ENCODE results near the gene TAF6. TPM values are rescaled to one million over a fixed set of nuclear protein-coding genes. Genes with fewer than 3 reads are reported as not detected.

TAF6 gene
- total and polyA plus RNA-seq, 9 of the 15 experiments (the other 6 are each of a cell fraction or from before 2014, with no cell fraction given), result 0.78 to 78.7 (median 21.3) TPM

GRCh38 chr7:100148559-100149328 lies 29.6 kb upstream of the TAF6 start, which contains the start of gene LAMTOR4 (continued):
- TF ChIP-seq HMGXB4 (CRISPR knock-in tag; IDR thresholded peaks at IDR 0.05) (no peak), CLOCK (CRISPR knock-in tag; IDR thresholded peaks at IDR 0.05; ENCODE audit: borderline replicate concordance) (peak; percentile 63; the same call in 1 of the 2 replicates), RNF2 (IDR thresholded peaks at IDR 0.05) (no peak), MTA2 (IDR thresholded peaks at IDR 0.05; ENCODE audit: low read depth) (no peak), PHF21A (IDR thresholded peaks at IDR 0.05; ENCODE audit: borderline replicate concordance, low read depth) (no peak), POLR2AphosphoS2 (IDR thresholded peaks at IDR 0.05; ENCODE audit: low read length) (0 out of 2 replicates have a peak, but pooled peaks have one; percentile 37), THAP7 (CRISPR knock-in tag; IDR thresholded peaks at IDR 0.05) (no peak), NUFIP1 (IDR thresholded peaks at IDR 0.05; ENCODE audit: partially characterized antibody) (no peak), CEBPG (CRISPR knock-in tag; IDR thresholded peaks at IDR 0.05) (peak; percentile 83), CEBPG (tag; conservative IDR thresholded peaks at IDR 0.05 in 1 of 2, IDR thresholded peaks at IDR 0.05 in 1 of 2) (peak in 1 of 2 experiments; percentile 76; a peak in 1 of 4 replicates), ZNF354B (CRISPR knock-in tag; IDR thresholded peaks at IDR 0.05) (no peak), ZEB2 (IDR thresholded peaks at IDR 0.05) (peak; percentile 44; the same call in 1 of the 2 replicates), ZNF695 (CRISPR knock-in tag; IDR thresholded peaks at IDR 0.05) (no peak), ZBTB34 (CRISPR knock-in tag; IDR thresholded peaks at IDR 0.05) (no peak), NBN (IDR thresholded peaks at IDR 0.05; ENCODE audit: low read depth) (no peak; the same call in 1 of the 2 replicates), MCM7 (IDR thresholded peaks at IDR 0.05) (no peak), RBM14 (IDR thresholded peaks at IDR 0.05; ENCODE audit: borderline replicate concordance, insufficient read depth, low read depth, low read length) (no peak), ZBTB49 (CRISPR knock-in tag; IDR thresholded peaks at IDR 0.05; ENCODE audit: borderline replicate concordance) (no peak), SAP30 (IDR thresholded peaks at IDR 0.05; ENCODE audit: borderline replicate concordance, insufficient read depth, low read depth, low read length, poor library complexity, severe bottlenecking) (no peak)

Data from K562 (cell line).